WERI-Rb-1 (cell line): ENCODE results near the gene TCN1.
"Not testable (repeated sequence)": the region's sequence is repeated elsewhere in the genome, so short reads cannot be mapped to it uniquely, and the experiment has no call there.

Experiments
- DNase-seq: peaks from one replicate; pipeline ENCODE4 v3.0.0-alpha.2; 2020
- H3K27ac ChIP-seq: fragments of 250-450 bp; sonication (Bioruptor Pico); 2 replicates; pipeline ENCODE4 v1.5.1; 2020; ENCODE audit warnings: mild to moderate bottlenecking, moderate library complexity
- H3K27me3 ChIP-seq: fragments of 250-450 bp; sonication (Bioruptor Pico); 2 replicates; pipeline ENCODE4 v1.5.1; 2021; ENCODE audit warnings: mild to moderate bottlenecking, low read depth, moderate library complexity; ENCODE audit not compliant: insufficient read depth, severe bottlenecking
- H3K36me3 ChIP-seq: fragments of 250-450 bp; sonication (Bioruptor Pico); 2 replicates; pipeline ENCODE4 v1.5.1; 2020; ENCODE audit warnings: mild to moderate bottlenecking, moderate library complexity
- H3K4me3 ChIP-seq: 2 replicates; pipeline ENCODE4 v1.5.1; 2011; ENCODE audit warnings: low read depth, mild to moderate bottlenecking, control low read depth, low read length
- H3K9me3 ChIP-seq: fragments of 250-450 bp; sonication (Bioruptor Pico); 2 replicates; pipeline ENCODE4 v1.5.1; 2021; ENCODE audit warnings: mild to moderate bottlenecking, moderate library complexity; ENCODE audit not compliant: severe bottlenecking
- TF ChIP-seq, protein P1 (sequence below): IDR thresholded peaks from 2 replicates; pipeline ENCODE4 v1.5.1; 2011; ENCODE audit warnings: low read depth, mild to moderate bottlenecking, control low read depth, inconsistent platforms, low read length

The TCN1 gene

DNA sequence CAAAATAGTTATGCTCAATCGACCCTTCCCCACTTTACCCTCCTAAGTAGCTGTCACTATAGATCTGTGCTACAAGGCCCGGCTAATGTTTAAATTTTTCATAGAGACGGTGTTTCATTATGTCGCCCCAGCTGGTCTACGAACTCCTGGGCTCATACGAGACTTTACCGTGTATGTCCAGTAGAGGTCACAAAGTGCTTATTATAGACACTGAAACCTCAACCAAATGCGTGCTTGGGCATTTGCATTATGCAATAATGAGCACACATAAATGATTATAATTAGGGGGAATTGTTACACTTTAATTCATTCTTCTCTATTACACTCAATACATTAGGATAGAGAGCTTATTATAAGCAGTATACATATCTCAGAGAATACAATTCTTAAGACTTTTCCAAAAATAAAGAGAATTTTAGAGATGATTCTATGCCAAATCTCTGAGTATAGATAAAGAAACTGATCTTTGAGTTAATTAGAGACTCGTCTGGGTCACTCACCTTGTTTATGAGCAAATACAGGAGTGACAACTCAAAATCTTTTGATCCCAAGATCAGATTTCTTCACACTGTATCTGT, 43.2 kb downstream of the TCN1 start:
- Histone ChIP-seq H3K9me3 (no peaks in the 10 kb centered on the region), H3K36me3 (no peaks in the 10 kb centered on the region), H3K27ac (no peak overlapping the region), H3K4me3 (no peak overlapping the region), H3K27me3 (no peaks in the 10 kb centered on the region)
- DNase-seq = peak; percentile 46
- TF ChIP-seq, protein P1, sequence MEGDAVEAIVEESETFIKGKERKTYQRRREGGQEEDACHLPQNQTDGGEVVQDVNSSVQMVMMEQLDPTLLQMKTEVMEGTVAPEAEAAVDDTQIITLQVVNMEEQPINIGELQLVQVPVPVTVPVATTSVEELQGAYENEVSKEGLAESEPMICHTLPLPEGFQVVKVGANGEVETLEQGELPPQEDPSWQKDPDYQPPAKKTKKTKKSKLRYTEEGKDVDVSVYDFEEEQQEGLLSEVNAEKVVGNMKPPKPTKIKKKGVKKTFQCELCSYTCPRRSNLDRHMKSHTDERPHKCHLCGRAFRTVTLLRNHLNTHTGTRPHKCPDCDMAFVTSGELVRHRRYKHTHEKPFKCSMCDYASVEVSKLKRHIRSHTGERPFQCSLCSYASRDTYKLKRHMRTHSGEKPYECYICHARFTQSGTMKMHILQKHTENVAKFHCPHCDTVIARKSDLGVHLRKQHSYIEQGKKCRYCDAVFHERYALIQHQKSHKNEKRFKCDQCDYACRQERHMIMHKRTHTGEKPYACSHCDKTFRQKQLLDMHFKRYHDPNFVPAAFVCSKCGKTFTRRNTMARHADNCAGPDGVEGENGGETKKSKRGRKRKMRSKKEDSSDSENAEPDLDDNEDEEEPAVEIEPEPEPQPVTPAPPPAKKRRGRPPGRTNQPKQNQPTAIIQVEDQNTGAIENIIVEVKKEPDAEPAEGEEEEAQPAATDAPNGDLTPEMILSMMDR = peak; percentile 56

DNA sequence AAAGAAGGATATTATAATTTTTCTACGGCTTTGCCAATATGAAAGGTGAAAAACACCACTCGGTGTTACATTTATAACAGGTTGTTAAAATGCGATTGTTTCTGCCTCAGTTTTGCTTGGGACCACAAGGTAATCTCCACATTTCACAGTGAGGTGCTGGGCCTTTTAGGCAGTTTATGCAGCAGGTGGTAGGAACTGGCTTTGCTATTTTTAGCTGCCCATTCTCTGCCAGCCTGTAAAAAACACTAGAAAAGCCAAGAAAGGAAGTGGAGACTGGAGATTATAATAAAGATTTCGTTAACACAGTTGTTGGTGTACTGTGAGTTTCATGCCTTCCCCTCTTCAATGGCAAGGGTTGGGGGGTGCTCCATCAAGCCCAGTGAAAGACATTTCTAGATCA, 47.7 kb downstream of the TCN1 start:
- H3K27me3 ChIP-seq = no peaks in the 10 kb centered on the region
- DNase-seq = no peak
- TF ChIP-seq, protein P1 = no peak
- H3K36me3 ChIP-seq = no peaks in the 10 kb centered on the region
- no peak overlapping the region for H3K27ac ChIP-seq
- H3K4me3 ChIP-seq = no peak overlapping the region
- no peaks in the 10 kb centered on the region for H3K9me3 ChIP-seq

DNA sequence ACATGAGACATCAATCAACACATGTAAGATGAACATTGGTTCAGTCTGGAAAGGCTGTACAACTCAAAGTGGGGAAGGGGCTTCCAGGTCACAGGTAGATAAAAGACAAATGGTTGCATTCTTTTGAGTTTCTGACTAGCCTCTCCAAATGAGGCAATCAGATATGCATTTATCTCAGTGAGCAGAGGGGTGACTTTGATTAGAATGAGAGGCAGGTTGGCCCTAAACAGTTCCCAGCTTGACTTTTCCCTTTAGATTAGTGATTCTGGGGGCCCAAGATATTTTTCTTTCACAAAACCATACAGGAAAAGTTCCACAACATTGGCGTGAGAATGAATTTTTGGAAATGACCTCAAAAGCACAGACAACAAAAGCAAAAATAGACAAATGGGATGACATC, 49.9 kb downstream of the TCN1 start:
- H3K27ac ChIP-seq, H3K36me3 ChIP-seq, DNase-seq: not testable (repeated sequence)

DNA sequence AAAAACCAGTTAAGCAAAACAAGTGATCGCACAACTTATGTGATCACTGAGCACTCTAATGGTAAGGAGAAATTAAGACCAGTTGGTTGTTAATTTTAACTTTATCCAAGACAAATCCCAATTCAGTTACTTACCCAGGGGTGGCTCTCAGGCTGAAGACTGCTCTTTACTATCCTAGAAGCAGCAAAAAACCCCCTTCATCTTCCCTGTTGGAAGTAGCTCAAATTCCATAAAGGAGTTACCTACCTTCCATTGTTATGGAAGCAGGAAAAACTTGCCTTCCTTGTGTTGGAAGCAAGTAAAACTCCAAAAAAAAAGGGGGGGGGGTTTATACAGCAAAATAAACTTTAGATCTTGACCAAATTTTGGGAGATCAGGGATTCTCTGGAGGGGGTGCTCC, 50.5 kb downstream of the TCN1 start:
- TF ChIP-seq, protein P1 = no peak
- DNase-seq = no peak
- no peak overlapping the region for H3K27ac ChIP-seq

More for the DNA sequence above, 49.9 kb downstream of the TCN1 start:
- H3K9me3 ChIP-seq, H3K4me3 ChIP-seq, H3K27me3 ChIP-seq: not testable (repeated sequence)

DNA sequence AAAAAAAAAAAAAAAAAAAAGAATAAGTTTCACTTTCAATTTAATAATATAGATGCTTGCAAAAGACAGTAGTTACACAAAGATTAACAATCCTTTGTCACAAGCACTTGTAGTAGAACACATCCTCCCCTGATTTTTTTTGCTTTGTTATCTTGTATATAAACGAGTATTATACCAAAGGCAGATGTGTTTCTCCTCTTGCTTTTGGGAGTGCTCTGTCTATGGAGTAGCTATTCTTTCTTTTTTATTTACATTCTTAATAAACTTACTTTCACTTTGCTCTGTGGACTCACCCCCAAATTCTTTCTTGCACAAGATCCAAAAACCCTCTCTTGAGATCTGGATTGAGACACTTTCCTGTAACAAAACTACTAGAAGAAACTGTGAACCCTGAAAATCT, 52.3 kb downstream of the TCN1 start:
- DNase-seq = no peak
- TF ChIP-seq, protein P1 = no peak
- H3K9me3 ChIP-seq = no peaks in the 10 kb centered on the region
- H3K36me3 ChIP-seq = no peaks in the 10 kb centered on the region
- H3K4me3 ChIP-seq = no peak overlapping the region
- no peak overlapping the region for H3K27ac ChIP-seq
- no peaks in the 10 kb centered on the region for H3K27me3 ChIP-seq

More for the DNA sequence above, 50.5 kb downstream of the TCN1 start:
- Histone ChIP-seq H3K36me3 (no peaks in the 10 kb centered on the region), H3K9me3 (no peaks in the 10 kb centered on the region), H3K27me3 (no peaks in the 10 kb centered on the region), H3K4me3 (no peak overlapping the region)

DNA sequence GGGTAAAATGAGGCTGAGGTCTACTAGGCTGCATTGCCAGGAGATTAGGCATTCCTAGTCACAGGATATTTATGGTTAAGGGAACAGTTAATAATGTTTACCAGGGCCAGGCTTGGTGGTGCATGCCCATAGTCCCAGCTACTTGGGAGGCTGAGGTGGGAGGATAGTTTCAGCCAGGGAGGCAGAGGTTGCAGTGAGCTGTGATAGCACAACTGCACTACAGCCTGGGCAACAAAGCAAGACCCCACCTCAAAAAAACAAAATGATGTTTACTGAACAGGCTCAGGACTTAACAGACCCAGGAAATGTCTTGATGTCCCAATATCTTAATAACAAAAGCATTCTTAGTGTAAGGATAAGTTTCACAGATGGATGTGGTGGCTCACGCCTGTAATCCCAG, 52.9 kb downstream of the TCN1 start:
- TF ChIP-seq, protein P1 = no peak
- no peak overlapping the region for H3K27ac ChIP-seq
- H3K27me3 ChIP-seq = no peaks in the 10 kb centered on the region
- H3K9me3 ChIP-seq = no peaks in the 10 kb centered on the region
- no peak for DNase-seq
- H3K36me3 ChIP-seq = peaks cover 4% of the 10 kb centered on the region; the same call in 1 of the 2 replicates
- no peak overlapping the region for H3K4me3 ChIP-seq
